ENCODE data around the gene MRAS. TPM values are rescaled to one million over a fixed set of nuclear protein-coding genes. Genes with fewer than 3 reads are reported as not detected.

Gene MRAS
- polyA plus RNA-seq, 1 of the 3 experiments (the other 2 are of a cell fraction), result 25.0 TPM

DNA sequence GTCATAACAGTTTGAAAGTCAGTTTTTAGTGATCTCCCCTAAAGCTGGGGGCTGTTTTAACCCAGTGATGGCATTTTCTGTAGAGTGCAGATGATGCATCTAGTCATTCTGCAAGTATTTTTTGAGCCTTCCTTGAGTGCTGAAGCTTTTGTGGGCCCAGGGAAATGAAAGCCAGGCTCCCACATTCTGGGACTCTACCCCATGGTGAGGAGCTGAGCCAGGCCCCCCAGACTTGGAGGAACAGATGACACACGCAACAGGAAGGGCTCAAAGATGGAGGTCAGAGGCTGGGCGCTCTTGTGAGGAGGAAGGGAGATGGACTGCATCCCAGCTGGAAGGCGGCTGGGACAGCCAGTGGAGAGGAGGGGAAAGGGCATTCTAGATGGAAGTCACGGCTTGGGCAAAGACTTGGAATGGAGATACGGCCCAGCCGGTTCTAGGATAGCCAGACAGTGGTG is 40.8 kb downstream of the MRAS start:
- TF ChIP-seq, protein P1, sequence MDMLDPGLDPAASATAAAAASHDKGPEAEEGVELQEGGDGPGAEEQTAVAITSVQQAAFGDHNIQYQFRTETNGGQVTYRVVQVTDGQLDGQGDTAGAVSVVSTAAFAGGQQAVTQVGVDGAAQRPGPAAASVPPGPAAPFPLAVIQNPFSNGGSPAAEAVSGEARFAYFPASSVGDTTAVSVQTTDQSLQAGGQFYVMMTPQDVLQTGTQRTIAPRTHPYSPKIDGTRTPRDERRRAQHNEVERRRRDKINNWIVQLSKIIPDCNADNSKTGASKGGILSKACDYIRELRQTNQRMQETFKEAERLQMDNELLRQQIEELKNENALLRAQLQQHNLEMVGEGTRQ (IDR thresholded peaks at IDR 0.05; ENCODE audit: borderline replicate concordance, low read depth, low read length), result no peak
- TF ChIP-seq JUND (IDR thresholded peaks at IDR 0.05) (no peak), TCF12 (IDR thresholded peaks at IDR 0.05) (no peak), YY1 (IDR thresholded peaks at IDR 0.05; ENCODE audit: low read depth) (no peak), CHD2 (IDR thresholded peaks at IDR 0.05; ENCODE audit: low read length, partially characterized antibody) (no peak), RFX5 (IDR thresholded peaks at IDR 0.05; ENCODE audit: low read length) (no peak), EP300 (IDR thresholded peaks at IDR 0.05; ENCODE audit: borderline replicate concordance in 1 of 2, low read depth in 1 of 2, low read length in 1 of 2) (no peak), FOXJ3 (CRISPR knock-in tag; IDR thresholded peaks at IDR 0.05) (no peak), FOSL2 (IDR thresholded peaks at IDR 0.05; ENCODE audit: borderline replicate concordance, low read depth) (no peak), SMC3 (IDR thresholded peaks at IDR 0.05; ENCODE audit: low read depth, low read length) (no peak), MXI1 (IDR thresholded peaks at IDR 0.05; ENCODE audit: low read depth, low read length) (no peak), NRF1 (IDR thresholded peaks at IDR 0.05; ENCODE audit: low read depth, low read length) (no peak), RCOR1 (IDR thresholded peaks at IDR 0.05; ENCODE audit: low read length) (no peak)
- TF ChIP-seq, protein P2, sequence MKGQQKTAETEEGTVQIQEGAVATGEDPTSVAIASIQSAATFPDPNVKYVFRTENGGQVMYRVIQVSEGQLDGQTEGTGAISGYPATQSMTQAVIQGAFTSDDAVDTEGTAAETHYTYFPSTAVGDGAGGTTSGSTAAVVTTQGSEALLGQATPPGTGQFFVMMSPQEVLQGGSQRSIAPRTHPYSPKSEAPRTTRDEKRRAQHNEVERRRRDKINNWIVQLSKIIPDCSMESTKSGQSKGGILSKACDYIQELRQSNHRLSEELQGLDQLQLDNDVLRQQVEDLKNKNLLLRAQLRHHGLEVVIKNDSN (IDR thresholded peaks at IDR 0.05; ENCODE audit: borderline replicate concordance, low read depth), result no peak
- TF ChIP-seq, protein P3, sequence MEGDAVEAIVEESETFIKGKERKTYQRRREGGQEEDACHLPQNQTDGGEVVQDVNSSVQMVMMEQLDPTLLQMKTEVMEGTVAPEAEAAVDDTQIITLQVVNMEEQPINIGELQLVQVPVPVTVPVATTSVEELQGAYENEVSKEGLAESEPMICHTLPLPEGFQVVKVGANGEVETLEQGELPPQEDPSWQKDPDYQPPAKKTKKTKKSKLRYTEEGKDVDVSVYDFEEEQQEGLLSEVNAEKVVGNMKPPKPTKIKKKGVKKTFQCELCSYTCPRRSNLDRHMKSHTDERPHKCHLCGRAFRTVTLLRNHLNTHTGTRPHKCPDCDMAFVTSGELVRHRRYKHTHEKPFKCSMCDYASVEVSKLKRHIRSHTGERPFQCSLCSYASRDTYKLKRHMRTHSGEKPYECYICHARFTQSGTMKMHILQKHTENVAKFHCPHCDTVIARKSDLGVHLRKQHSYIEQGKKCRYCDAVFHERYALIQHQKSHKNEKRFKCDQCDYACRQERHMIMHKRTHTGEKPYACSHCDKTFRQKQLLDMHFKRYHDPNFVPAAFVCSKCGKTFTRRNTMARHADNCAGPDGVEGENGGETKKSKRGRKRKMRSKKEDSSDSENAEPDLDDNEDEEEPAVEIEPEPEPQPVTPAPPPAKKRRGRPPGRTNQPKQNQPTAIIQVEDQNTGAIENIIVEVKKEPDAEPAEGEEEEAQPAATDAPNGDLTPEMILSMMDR (IDR thresholded peaks at IDR 0.05), result no peak
- TF ChIP-seq, protein P4, sequence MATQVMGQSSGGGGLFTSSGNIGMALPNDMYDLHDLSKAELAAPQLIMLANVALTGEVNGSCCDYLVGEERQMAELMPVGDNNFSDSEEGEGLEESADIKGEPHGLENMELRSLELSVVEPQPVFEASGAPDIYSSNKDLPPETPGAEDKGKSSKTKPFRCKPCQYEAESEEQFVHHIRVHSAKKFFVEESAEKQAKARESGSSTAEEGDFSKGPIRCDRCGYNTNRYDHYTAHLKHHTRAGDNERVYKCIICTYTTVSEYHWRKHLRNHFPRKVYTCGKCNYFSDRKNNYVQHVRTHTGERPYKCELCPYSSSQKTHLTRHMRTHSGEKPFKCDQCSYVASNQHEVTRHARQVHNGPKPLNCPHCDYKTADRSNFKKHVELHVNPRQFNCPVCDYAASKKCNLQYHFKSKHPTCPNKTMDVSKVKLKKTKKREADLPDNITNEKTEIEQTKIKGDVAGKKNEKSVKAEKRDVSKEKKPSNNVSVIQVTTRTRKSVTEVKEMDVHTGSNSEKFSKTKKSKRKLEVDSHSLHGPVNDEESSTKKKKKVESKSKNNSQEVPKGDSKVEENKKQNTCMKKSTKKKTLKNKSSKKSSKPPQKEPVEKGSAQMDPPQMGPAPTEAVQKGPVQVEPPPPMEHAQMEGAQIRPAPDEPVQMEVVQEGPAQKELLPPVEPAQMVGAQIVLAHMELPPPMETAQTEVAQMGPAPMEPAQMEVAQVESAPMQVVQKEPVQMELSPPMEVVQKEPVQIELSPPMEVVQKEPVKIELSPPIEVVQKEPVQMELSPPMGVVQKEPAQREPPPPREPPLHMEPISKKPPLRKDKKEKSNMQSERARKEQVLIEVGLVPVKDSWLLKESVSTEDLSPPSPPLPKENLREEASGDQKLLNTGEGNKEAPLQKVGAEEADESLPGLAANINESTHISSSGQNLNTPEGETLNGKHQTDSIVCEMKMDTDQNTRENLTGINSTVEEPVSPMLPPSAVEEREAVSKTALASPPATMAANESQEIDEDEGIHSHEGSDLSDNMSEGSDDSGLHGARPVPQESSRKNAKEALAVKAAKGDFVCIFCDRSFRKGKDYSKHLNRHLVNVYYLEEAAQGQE (IDR thresholded peaks at IDR 0.05; ENCODE audit: low read depth, low read length), result no peak
- TF ChIP-seq, protein P5, sequence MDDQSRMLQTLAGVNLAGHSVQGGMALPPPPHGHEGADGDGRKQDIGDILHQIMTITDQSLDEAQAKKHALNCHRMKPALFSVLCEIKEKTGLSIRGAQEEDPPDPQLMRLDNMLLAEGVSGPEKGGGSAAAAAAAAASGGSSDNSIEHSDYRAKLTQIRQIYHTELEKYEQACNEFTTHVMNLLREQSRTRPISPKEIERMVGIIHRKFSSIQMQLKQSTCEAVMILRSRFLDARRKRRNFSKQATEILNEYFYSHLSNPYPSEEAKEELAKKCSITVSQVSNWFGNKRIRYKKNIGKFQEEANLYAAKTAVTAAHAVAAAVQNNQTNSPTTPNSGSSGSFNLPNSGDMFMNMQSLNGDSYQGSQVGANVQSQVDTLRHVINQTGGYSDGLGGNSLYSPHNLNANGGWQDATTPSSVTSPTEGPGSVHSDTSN (IDR thresholded peaks at IDR 0.05), result no peak
- Histone ChIP-seq H4K20me1 (ENCODE audit: insufficient read depth) (no peaks in the 10 kb centered on the region), H3K27me3 (ENCODE audit: insufficient read depth) (no peaks in the 10 kb centered on the region), H2AFZ (ENCODE audit: low read depth) (no peak overlapping the region), H3K9me3 (no peaks in the 10 kb centered on the region), H3K4me2 (peak overlapping the region; percentile 57; the same call in 1 of the 2 replicates), H3K4me3 (ENCODE audit: low read depth in 2 of 2, low read length in 1 of 2) (no peak overlapping the region), H3K9ac (no peak overlapping the region), H3K36me3 (replicated peaks in 1 of 2; ENCODE audit: control insufficient read depth in 1 of 2, insufficient read depth in 2 of 2, low read length in 1 of 2) (no peaks in the 10 kb centered on the region), H3K4me1 (ENCODE audit: control insufficient read depth in 1 of 2, insufficient read depth in 2 of 2, low read depth in 1 of 2, low read length in 1 of 2) (peaks cover 8 to 13% of the 10 kb centered on the region in 2 experiments; a peak in 2 of 4 replicates), H3K27ac (ENCODE audit: low read depth in 2 of 2, low read length in 1 of 2) (peak overlapping the region in 1 of 2 experiments; percentile 60; a peak in 2 of 4 replicates), H3K79me2 (ENCODE audit: insufficient read depth) (peaks cover 28% of the 10 kb centered on the region), H3K9me2 (no peaks in the 10 kb centered on the region), H3F3A (replicated peaks; ENCODE audit: insufficient read depth) (peaks cover 6% of the 10 kb centered on the region)
- WGBS (ENCODE audit: low lambda C conversion rate), result 98% methylated on average over 6 of the region's 6 CpGs
- no peak for DNase-seq
- ChIA-PET POLR2A (no interaction called here), CTCF (interaction anchor here (0.7 kb wide), 1 partner anchor 12 kb away, joined by 3 read pairs; no protein-coding TSS in a partner anchor)

Data from SK-N-SH (cell line).